Ectodermal cell (in vitro differentiated cells): ENCODE data around the gene PPL.

Experiments
- H3K27ac ChIP-seq: 2 replicates; pipeline ENCODE4 v1.7.0; 2013; ENCODE audit warnings: mild to moderate bottlenecking, low read depth, low read length; ENCODE audit not compliant: insufficient read depth, poor library complexity, severe bottlenecking
- H3K27me3 ChIP-seq: 2 replicates; pipeline ENCODE4 v1.7.0; 2013; ENCODE audit warnings: mild to moderate bottlenecking, low read length; ENCODE audit not compliant: insufficient read depth, control insufficient read depth, poor library complexity, severe bottlenecking
- H3K36me3 ChIP-seq: one replicate; pipeline ENCODE4 v1.7.0; 2013; ENCODE audit warnings: low read length; ENCODE audit not compliant: control insufficient read depth, insufficient read depth
- H3K4me1 ChIP-seq: one replicate; pipeline ENCODE4 v1.7.0; 2013; ENCODE audit warnings: low read length; ENCODE audit not compliant: control insufficient read depth, insufficient read depth
- H3K4me3 ChIP-seq: 2 replicates; pipeline ENCODE4 v1.7.0; 2013; ENCODE audit warnings: low read depth, low read length, control low read depth; ENCODE audit not compliant: insufficient read depth
- H3K9me3 ChIP-seq: 2 replicates; pipeline ENCODE4 v1.7.0; 2013; ENCODE audit warnings: mild to moderate bottlenecking, low read length, moderate library complexity; ENCODE audit not compliant: control insufficient read depth
- WGBS, 2 experiments: methylation state at CpG; one replicate each; pipeline ENCODE4 v1.1.7; 2013; ENCODE audit warnings: missing lambda C conversion rate in 2 of 2; 5-methylcytosine and 5-hydroxymethylcytosine counted together

Gene PPL

DNA sequence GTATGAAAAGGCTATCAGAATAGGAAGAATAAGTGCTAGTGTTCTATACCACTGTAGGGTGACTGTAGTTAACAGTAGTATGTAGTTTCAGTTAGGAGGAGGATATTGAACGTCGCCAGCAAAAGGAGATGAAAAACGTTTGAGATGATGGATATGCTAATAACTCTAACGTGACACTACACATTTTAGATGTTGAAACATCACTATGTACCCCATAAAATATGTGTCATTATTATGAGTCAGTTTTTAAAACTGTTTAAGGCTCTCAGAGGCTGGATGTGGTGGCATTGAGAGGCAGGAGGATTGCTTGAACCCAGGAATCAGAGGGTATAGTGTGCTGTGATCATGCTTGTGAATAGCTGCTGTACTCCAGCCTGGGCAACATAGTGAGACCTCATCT is 57.9 kb downstream of the PPL start:
- Histone ChIP-seq H3K4me1 (no peaks in the 10 kb centered on the region), H3K36me3 (peaks cover 59% of the 10 kb centered on the region), H3K27me3 (no peaks in the 10 kb centered on the region), H3K4me3 (no peak overlapping the region), H3K9me3 (no peaks in the 10 kb centered on the region), H3K27ac (no peak overlapping the region)
- WGBS, 2 experiments: 81 to 100% methylated on average over 2 to 4 of the region's 4 CpGs

DNA sequence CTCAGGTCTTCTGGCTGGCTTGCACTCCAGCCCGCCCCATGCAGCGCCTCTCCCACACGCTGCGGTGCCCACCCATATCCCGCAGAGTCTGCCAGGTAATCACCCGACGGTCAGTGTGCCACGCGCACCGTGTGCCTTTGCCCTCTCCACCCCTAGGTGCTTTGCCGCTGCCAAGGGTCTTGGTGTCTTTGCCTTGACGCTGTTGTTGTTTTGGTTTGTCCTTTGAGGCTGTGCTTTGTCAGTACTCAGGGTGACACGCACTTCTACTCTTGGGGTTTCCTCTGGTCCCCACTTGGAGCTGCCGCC is 59.6 kb downstream of the PPL start:
- 95% methylated on average over 14 of the region's 14 CpGs for WGBS, 2 experiments
- no peaks in the 10 kb centered on the region for H3K4me1 ChIP-seq
- H3K27me3 ChIP-seq: no peaks in the 10 kb centered on the region
- H3K27ac ChIP-seq: no peak overlapping the region
- no peaks in the 10 kb centered on the region for H3K9me3 ChIP-seq
- peaks cover 55% of the 10 kb centered on the region for H3K36me3 ChIP-seq
- no peak overlapping the region for H3K4me3 ChIP-seq

DNA sequence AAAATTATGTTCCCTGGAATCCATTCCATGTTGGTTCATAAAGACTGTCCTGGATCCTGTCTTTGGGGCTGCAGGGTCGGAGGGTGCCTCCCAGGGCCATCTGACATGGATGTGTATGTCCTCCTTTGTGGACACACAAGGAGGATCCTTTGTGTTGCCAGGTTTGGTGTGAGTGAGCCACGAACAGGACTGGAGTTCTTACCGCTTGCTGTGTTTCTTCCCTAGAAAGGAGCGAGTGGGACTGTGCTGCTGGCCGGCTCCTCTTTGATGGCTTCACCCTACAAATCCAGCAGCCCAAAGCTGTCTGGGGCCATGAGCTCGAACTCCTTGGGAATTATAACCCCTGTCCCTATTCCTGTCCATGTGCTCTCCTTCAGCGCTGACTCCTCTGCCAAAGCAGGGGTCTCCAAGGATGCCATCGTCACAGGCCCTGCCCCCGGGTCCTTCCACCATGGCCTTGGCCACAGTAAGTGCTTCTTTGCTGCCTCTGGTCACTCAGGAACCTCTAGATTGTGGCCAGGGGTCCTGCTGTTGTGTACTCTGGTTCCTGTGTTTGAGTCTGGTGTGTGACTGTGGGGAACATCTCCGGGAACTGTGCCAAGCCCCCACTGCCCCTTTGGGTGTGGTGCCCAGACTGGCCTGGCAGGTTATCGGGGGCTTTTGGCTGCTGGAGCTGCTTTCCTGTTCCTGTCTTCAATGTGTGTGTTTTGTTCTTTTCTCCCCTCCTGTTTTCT is 60.1 kb downstream of the PPL start:
- Histone ChIP-seq H3K36me3 (peaks cover 59% of the 10 kb centered on the region), H3K27ac (no peak overlapping the region), H3K9me3 (no peaks in the 10 kb centered on the region), H3K4me1 (no peaks in the 10 kb centered on the region), H3K27me3 (no peaks in the 10 kb centered on the region), H3K4me3 (no peak overlapping the region)
- WGBS, 2 experiments: 94 to 95% methylated on average over 11 of the region's 11 CpGs

DNA sequence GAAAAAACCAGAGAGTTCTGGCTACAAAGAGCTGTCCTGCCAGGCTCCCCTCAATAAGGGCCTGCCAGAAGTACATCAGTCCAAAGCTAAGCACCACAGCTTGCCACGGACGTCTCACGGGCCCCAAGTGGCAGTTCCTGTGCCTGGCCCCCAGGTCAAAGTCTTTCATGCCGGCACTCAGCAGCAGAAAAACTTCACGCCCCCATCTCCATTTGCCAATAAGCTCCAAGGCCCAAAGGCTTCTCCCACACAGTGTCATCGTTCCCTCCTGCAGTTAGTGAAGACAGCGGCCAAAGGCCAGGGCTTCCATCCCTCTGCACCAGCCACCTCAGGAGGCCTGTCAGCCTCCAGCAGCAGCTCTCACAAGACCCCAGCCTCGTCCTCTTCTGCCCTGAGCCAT is 62.3 kb downstream of the PPL start:
- H3K4me3 ChIP-seq: no peak overlapping the region
- H3K4me1 ChIP-seq: no peaks in the 10 kb centered on the region
- WGBS, 2 experiments: 93 to 96% methylated on average over 8 of the region's 8 CpGs
- peaks cover 67% of the 10 kb centered on the region for H3K36me3 ChIP-seq
- H3K27ac ChIP-seq: no peak overlapping the region
- no peaks in the 10 kb centered on the region for H3K9me3 ChIP-seq
- H3K27me3 ChIP-seq: no peaks in the 10 kb centered on the region

DNA sequence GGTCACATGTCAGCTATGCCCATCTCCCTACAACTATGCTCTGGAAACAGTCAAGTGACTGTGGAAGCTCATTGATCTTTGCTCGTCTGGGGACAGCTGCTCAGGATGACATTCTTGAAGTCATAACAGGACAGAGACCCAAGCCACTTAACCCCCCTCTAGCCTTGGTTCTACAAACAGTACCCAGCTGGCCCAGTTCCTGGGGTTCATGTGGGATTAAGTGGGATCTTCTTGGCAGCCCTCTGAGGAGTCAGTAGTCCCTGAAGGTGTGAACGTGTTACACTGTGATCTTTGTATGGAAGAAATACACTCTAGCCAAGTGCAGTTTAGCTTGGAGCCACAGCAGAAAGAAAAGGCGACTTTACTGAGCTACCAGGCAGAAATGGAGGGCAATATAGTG is 63.9 kb downstream of the PPL start:
- Histone ChIP-seq H3K27ac (no peak overlapping the region), H3K36me3 (peaks cover 68% of the 10 kb centered on the region), H3K4me1 (no peaks in the 10 kb centered on the region), H3K27me3 (no peaks in the 10 kb centered on the region), H3K4me3 (no peak overlapping the region), H3K9me3 (no peaks in the 10 kb centered on the region)
- 91 to 93% methylated on average over 3 of the region's 3 CpGs for WGBS, 2 experiments

DNA sequence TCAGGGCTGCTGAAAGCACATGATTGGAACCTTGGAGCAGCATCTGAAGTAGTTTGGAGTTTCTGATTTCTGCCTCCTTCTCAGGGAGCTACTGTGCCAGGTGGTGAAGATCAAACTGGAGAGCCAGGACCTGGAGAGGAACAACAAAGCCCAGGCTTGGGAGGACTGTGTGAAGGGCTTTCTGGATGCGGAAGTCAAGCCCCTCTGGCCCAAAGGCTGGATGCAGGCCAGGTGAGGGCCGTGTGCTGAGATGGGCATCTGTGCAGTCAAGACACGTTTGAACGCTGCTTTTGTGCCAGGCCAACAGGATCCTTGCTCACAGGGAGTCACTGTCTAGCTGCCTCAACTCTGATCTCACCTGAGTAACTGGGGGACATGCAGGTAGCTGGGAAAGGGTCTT is 65.9 kb downstream of the PPL start:
- Histone ChIP-seq H3K4me1 (no peaks in the 10 kb centered on the region), H3K36me3 (peaks cover 57% of the 10 kb centered on the region), H3K9me3 (no peaks in the 10 kb centered on the region), H3K27ac (no peak overlapping the region), H3K27me3 (no peaks in the 10 kb centered on the region), H3K4me3 (no peak overlapping the region)
- WGBS, 2 experiments: 92 to 98% methylated on average over 4 of the region's 4 CpGs

DNA sequence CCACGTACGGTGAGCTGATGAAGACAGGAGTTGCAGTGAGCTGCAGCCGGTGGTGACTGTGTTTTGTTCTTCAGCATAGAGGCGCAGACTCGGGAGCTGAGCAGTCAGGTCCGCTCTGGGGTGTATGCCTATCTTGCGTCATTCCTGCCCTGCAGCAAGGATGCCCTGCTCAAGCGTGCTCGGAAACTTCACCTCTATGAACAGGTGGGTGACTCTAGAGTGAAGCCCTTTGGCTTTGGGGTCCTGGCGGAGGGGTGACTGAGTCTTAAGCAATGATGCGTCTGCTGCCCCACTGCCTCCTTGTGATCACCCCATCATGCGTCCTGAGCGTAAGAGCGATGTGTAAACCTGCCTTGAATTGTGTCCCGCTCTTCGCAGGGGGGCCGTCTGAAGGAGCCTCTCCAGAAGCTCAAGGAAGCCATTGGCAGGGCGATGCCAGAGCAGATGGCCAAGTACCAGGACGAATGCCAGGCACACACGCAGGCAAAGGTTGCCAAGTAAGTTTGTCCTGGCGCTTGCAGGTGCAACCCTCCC is 66.7 kb downstream of the PPL start:
- H3K27me3 ChIP-seq: no peaks in the 10 kb centered on the region
- no peak overlapping the region for H3K4me3 ChIP-seq
- no peaks in the 10 kb centered on the region for H3K9me3 ChIP-seq
- no peaks in the 10 kb centered on the region for H3K4me1 ChIP-seq
- H3K36me3 ChIP-seq: peaks cover 52% of the 10 kb centered on the region
- no peak overlapping the region for H3K27ac ChIP-seq
- WGBS, 2 experiments: 96% methylated on average over 21 of the region's 21 CpGs

DNA sequence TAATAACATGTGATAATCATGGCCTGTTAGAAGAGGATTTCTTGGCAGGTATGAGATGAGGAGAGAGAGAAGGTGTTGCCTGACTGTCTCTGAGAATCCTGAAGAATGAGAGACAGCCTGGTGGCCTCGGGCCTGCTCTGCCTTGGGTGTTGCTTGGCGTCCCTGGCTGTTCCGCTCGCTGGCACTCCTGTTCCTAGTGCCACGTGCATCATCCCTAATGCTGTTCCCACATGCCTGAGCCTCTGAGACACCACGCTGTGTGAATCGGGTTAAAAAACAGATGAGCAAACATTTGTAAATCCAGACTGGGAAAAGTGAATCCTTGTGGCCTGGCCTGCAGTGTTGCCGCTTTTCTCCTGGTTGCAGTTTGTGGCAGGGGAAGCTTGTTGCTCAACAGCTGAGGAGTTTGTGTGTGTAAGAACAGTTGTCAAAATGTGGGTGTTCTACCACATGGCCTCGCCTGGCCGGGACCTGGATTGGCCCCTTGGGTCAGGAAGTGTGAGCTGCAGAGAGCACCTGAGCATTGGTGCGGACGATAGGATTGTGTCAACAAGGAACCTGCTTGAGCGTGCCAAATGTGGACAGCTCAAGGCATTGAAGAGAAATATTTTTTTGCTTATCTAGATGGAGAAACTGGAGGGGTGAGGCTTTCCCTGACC is 67.7 kb downstream of the PPL start:
- H3K4me1 ChIP-seq: no peaks in the 10 kb centered on the region
- H3K4me3 ChIP-seq: no peak overlapping the region
- H3K27ac ChIP-seq: no peak overlapping the region
- no peaks in the 10 kb centered on the region for H3K9me3 ChIP-seq
- H3K27me3 ChIP-seq: no peaks in the 10 kb centered on the region
- peaks cover 43% of the 10 kb centered on the region for H3K36me3 ChIP-seq
- 94 to 95% methylated on average over 13 of the region's 13 CpGs for WGBS, 2 experiments

DNA sequence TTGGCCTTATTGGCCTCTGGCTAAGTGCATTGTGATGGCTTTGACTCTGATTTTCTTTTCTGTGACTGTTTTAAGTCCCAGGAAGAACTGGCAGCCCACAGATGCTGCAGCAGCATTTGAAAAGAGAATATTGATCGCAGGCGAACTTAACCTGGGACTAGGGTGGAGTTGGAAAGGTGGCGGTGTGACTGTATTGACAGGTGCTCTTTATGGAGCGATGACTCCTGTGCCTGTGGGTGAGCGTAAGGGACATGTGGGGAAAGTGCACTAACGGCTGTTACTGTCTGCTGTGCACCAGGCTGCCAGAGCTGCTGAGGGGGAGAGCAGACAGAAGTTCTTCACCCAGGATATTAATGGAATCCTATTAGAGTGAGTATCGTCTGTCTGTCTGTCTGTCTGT is 68.4 kb downstream of the PPL start:
- Histone ChIP-seq H3K9me3 (no peaks in the 10 kb centered on the region), H3K4me1 (no peaks in the 10 kb centered on the region), H3K36me3 (peaks cover 35% of the 10 kb centered on the region), H3K27me3 (no peaks in the 10 kb centered on the region), H3K4me3 (no peak overlapping the region), H3K27ac (no peak overlapping the region)
- WGBS, 2 experiments: 91 to 92% methylated on average over 7 of the region's 7 CpGs

DNA sequence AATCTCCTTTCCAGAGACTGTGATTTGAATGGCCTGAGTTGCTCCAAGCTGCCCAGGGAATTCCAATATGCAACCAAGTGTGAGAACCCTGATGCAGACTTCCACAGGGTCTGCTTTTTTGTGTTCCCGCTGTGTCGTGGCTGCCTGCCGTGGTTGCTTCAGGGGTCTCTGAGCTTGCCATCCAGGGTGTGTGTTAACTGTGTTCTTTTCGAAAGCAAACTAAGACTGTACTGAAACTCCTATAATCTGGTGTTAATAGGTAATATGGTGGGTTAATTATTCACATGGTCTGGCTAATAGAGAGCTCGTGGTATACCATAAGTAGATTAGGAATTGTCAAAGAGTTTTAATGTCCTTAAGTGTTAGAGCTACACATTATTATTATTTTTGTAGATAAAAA is 68.9 kb downstream of the PPL start:
- Histone ChIP-seq H3K27me3 (no peaks in the 10 kb centered on the region), H3K4me3 (no peak overlapping the region), H3K36me3 (peaks cover 32% of the 10 kb centered on the region), H3K9me3 (no peaks in the 10 kb centered on the region), H3K4me1 (no peaks in the 10 kb centered on the region), H3K27ac (no peak overlapping the region)
- WGBS, 2 experiments: 97 to 98% methylated on average over 5 of the region's 5 CpGs
